ENCODE measurements around the gene AEN.

DNA sequence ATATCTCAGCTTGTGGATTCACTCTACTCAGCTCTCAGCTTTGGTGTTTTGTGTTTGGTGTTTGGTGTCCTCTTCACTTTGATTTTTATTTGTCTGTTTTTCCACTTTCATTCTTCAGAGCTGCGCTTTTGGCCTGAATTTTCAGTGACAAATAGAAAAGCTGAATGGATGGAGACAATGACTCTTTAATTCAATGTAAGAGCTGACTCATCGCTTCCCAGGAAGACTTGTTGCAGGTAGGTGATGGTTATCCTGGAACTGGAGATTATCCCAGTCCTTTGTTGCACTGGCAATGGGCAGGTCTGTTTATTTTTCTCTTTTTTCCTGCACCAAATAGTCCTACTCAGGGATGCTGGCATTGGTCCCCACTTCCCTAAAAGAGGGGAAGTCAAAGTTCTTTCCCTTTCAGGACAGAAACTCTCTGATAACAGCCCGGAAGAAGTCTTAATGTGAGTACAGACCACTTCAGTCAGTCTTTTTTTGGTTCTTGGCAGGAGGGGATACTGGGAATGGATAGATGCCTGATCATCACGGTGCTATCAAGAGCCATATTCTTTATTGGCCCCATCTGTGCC lies 12.4 kb upstream of the AEN start:
- TF ChIP-seq, protein P1, sequence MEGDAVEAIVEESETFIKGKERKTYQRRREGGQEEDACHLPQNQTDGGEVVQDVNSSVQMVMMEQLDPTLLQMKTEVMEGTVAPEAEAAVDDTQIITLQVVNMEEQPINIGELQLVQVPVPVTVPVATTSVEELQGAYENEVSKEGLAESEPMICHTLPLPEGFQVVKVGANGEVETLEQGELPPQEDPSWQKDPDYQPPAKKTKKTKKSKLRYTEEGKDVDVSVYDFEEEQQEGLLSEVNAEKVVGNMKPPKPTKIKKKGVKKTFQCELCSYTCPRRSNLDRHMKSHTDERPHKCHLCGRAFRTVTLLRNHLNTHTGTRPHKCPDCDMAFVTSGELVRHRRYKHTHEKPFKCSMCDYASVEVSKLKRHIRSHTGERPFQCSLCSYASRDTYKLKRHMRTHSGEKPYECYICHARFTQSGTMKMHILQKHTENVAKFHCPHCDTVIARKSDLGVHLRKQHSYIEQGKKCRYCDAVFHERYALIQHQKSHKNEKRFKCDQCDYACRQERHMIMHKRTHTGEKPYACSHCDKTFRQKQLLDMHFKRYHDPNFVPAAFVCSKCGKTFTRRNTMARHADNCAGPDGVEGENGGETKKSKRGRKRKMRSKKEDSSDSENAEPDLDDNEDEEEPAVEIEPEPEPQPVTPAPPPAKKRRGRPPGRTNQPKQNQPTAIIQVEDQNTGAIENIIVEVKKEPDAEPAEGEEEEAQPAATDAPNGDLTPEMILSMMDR (IDR thresholded peaks at IDR 0.05) = no peak
- TF ChIP-seq CBX2 (IDR thresholded peaks at IDR 0.05; ENCODE audit: borderline replicate concordance, low read depth) (no peak), ZNF302 (CRISPR knock-in tag; IDR thresholded peaks at IDR 0.05) (no peak), REST (IDR thresholded peaks at IDR 0.05) (no peak), EP300 (IDR thresholded peaks at IDR 0.05) (no peak), BHLHE40 (IDR thresholded peaks at IDR 0.05; ENCODE audit: low read depth, low read length) (no peak), RAD21 (conservative IDR thresholded peaks at IDR 0.05 in 1 of 2, IDR thresholded peaks at IDR 0.05 in 1 of 2) (no peak), POLR2A (IDR thresholded peaks at IDR 0.05; ENCODE audit: low read length) (no peak), KDM1A (IDR thresholded peaks at IDR 0.05; ENCODE audit: low read depth) (no peak), PBX3 (IDR thresholded peaks at IDR 0.05) (no peak), GATA3 (IDR thresholded peaks at IDR 0.05; ENCODE audit: borderline replicate concordance) (no peak), CBX8 (IDR thresholded peaks at IDR 0.05) (no peak), NFE2L2 (conservative IDR thresholded peaks at IDR 0.05; ENCODE audit: low read length) (no peak), MYC (IDR thresholded peaks at IDR 0.05; ENCODE audit: borderline replicate concordance, low read length) (no peak)
